GM21723 (cell line): Measurements from ENCODE around the gene CMTM5.
"Not testable (repeated sequence)": the region's sequence is repeated elsewhere in the genome, so short reads cannot be mapped to it uniquely, and the experiment has no call there.

ENCODE experiments used
- ATAC-seq: cut with Tn5 transposase; IDR thresholded peaks from one replicate; pipeline ENCODE4 v1.9.1; 2021; ENCODE audit warnings: mild to moderate bottlenecking, moderate library complexity; ENCODE audit not compliant: unreplicated experiment

CMTM5 gene

DNA sequence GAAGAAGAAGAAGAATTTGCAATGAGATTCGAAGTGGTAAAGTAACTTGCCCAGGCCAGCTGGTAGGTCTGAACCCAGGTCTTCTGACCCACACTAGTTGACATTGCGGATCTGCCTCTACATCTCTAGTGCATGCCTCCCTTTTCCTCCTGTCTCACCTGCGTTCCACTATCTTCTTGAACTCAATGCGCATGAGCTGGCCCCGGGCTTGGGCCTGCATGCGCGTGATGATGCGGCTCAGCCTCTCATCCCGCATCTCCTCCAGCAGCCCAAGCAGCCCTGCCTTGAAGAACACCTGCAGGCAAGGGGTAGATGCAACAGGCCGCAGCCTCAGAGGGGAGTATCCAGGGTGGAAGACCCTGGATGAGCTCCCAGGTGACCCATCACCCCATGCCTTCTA, 19.3 kb downstream of the CMTM5 start:
- ATAC-seq = no peak

DNA sequence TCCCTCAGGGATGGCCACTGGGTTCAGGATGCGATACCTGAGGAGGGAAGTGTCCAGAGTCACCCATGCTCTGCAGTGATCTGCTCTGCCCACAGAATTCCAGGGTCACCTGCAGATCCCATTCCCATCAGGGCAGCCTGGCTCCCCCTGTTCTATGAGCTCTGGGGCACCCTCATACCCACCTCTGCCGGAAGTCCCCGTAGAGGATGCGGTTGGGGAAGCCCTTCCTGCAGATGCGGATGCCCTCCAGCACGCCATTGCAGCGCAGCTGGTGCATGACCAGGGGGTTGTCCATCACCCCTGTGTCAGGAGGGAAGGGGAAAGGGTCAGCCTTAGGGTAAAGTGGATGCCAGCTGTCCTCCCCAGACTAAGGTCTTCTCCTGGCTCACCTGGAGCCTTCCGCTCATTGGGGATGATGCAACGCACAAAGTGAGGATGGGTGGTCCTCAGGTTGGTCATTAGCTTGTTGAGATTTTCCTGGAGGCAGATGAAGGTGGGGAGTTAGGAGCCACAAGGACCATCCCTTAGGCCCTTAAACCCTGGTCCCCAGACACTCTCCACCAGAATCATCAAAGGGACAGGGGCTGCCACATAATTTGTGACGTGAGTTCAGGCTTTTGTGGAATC, 20.0 kb downstream of the CMTM5 start:
- ATAC-seq = no peak

DNA sequence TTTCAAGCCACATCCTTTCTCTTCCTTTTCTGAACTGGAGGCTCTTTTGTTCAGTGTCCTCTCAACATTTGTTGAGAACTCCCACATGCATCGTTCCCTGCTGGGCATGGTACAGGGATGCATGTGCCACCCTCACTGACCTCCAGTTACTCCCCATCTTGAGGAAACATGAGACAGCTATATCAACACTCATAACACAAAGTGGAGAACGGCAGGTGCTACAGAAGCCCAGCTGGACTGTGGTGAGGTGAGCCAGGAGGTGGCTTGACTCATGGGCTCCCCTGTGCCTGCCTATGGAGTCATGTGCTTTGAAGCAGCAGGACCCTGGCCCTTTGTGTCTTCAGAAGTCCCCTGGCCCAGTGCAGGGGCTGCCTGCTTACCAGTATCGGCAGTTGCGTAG, 21.5 kb downstream of the CMTM5 start:
- no peak for ATAC-seq

DNA sequence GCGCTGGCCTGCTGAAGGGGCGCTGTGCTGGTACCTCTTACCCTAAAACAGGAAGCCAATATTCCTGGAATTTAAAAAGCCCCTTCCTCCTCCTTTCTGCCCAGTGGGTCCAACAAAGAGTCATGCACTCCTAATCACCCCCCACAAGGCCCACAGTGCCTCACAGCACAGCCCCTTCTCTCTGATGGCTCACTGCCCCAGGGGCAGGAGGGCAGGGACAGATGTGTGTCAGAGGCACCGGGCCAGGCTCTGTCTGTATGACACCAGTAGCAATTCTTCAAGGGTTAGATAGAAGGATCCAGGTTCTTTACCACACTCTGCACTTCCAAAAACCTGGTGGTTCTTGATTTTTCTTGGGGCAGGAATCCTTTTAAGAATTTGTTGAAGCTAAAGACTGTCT, 22.3 kb downstream of the CMTM5 start:
- ATAC-seq = no peak

DNA sequence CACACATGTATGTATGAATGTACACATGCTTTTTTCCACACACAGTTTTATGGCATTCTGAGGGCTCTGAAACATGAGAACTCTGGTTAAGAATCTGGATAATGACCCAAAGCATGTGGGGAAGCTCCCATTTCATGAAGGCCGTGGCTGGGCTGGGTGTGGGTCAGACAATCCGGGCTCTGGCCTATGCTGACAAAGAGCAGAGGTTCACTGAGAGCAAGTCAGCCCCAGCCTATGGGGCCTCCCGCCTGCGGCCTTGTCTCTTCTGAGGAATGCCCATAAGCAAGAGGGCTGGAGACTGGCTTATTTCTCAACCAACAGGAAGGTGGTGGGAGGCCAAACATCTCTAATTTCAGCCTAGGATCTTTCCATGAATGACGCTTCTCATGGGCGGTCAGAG, 22.7 kb downstream of the CMTM5 start:
- no peak for ATAC-seq

DNA sequence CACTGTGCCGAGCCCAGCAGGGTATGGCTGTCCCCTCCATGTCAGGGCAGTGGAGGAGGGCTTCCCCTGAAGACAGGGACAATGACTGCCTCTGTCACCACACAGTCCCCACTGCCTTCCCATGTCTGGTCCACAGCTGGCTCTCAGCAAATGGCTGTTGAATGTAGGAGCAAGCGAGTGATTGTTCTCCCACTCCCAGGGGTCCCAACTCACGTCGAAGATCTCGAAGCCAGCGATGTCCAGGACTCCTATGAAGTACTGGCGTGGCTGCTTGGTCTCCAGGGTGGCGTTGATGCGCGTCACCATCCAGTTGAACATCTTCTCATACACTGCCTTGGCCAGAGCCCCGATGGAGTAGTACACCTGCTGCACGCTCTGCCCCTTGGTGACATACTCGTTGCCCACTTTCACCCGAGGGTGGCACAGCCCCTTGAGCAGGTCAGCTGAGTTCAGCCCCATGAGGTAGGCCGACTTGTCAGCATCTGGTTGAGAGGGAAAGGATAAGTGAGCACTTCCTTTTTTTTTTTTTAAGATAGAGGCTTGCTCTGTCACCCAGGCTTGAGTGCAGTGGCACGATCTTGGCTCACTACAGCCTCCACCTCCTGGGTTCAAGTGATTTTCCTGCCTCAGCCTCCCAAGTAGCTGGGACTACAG, 23.8 kb downstream of the CMTM5 start:
- not testable (repeated sequence) for ATAC-seq

DNA sequence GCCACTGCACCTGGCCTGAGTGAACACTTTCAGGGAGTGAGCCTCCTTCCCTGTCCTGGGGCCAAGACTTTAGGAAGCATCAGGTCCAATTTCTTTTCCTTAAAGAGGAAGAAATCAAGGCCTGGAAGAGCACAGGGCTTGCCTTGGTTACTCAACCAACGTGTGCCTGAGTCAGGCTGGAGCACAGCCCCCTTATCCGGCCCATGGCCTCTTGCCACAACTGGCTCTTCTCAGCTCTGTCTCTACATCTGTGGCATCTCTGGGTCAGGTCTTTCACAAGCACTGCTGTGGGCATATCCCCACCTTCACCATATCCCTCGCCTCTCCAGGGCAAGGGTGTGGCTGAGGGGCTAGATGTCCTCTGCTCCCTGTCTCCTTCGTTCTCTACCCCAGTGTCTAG, 24.4 kb downstream of the CMTM5 start:
- ATAC-seq = no peak

DNA sequence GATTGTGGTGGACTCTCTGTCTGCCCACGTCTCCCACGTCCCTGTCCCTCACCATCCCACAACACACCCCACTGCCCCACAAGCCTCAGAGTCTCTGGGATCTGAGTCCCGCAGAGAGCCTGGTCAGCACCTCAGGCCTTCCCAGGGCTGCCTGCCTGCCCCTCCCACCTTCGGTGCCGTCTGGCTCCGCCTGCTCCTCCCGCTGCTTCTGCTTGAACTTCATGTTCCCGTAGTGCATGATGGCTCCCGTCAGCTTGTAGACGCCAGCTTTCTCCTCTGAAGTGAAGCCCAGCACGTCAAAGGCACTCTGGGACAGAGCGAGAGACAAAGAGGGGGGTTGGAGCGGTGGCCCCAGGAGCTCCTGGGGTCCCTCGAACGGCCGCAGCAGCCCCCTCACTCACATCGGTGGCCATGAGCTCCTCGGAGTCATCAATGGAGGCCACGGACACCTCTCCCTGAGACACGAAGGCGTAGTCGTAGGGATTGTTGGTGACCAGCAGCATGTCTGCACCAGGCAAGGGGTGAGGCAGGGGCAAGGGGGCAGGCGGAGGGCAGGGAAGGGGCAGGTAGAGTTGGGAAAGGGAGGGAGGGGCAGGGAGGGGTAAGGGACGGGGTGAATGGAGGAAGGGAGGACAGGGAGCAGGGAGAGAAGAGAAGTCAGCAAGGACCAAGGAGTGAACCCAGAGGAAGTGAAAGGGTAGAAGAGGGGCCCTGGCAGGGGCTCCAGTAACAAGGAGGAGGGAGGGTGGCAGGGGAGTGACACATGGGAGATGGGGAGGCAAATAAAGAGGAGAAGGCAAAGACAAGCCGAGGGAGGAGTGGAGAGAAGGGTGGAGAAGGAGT, 25.7 kb downstream of the CMTM5 start:
- no peak for ATAC-seq

DNA sequence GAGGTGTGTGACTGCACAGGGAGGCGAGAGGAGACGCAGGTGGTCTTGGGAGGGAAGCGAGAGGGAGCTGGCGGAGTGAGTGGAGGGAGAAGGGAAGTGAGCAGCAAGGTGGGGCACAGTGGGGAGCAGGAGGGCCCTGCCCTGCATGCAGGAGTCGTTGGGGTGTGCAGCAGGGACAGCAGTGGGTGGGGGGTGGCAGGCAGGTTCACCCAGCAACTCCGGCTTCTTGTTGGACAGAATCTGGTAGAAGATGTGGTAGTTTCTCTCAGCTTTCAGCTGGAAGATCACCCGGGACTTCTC, 26.2 kb downstream of the CMTM5 start:
- no peak for ATAC-seq

DNA sequence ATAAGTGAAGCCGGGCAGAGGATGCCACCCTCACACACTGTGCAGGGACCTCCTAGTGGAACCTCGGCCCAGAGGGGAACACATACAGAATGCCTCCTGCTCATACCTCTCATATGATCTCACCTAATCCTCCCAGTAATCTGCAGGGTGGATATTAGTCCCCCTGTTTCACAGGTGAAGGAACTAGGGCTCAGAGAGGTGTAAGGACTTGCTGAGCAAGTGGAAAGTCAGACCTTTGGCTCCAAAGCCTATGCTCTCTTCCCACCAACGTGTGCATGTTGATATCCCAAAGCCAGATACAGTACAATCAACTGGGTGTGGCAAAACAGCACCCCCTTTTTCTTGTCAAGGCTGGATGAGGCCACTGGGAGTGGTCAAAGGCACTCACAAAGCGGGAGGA, 27.1 kb downstream of the CMTM5 start:
- no peak for ATAC-seq

DNA sequence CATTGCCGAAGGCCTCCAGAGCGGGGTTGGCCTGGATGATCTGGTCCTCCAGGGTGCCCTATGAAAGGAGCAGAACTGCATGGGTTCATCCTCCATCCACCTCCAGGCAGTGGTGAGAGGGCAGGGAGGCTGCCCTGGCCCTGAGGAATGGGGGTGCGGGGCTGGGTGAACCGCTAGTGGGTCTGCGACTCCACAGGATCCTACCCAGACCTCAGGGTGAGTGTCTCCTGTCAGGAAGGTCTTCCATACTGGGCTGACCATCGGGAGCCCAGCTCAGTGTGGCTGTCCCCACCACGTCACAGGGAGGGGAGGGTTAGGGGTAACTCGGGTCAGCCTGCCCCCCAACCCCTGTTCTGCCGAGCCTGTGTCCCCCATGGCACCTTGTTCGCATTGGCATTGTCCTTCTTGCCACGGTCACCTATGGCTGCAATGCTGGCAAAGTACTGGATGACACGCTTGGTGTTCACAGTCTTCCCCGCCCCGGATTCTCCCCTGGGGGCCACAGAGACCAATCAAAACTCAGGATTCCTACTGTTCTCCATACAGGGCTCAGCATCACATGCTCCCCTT, 27.6 kb downstream of the CMTM5 start:
- no peak for ATAC-seq

DNA sequence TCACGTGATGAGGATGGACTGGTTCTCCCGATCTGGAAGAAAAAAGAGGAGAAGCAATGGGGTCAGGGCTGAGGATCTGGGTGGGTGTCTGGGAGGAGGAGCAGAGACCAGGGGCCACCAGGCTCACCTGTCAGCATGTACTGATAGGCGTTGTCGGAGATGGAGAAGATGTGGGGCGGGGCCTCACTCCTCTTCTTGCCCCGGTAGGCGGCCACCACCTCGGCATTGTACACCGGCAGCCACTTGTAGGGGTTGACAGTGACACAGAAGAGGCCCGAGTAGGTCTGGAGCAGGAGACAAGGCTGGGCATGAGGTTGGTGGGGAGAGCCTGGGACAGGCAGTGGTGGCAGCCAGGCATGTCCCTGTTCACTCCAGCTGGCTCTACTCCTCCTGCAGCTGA, 28.2 kb downstream of the CMTM5 start:
- no peak for ATAC-seq

DNA sequence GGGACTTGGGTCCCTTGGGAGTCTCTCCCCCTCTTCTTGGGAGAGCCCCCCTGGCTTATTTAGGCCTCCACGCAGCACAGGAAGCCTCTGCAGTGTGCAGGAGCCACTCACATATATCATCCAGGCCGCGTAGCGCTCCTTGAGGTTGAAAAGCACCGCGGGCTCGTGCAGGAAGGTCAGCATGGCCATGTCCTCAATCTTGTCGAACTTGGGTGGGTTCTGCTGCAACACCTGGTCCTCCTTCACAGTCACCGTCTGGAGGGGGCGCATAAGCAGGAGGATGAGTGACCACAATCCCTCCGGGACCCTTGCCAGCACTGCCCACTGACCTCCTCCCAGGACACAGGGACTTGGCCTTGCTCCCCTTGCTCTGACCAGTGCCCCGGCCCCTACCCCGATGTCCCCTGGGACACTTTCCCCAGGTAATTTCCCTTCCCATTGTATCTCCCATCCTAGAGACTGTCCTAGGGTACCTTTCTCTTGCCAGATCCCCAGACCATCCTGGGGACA, 28.7 kb downstream of the CMTM5 start:
- ATAC-seq = no peak

DNA sequence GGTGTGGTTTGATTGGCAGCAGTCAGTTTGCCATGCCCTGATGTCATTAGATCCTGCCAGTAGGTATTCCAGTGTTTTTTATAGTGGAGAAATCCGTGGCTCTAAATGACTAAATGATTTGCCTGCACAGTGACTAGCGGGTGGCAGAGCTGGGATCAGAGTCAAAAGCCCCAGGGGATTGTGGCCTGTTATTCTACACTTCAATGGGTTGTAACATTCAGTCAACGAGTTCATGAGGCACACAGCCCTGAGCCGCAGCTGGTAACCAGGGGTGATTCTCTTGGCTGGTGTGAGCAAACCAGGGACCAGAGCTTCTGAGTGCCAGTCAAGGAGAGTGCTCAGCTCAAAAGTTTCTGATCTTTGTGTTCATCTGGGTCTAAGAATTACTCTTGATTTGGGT, 29.4 kb downstream of the CMTM5 start:
- ATAC-seq = no peak

DNA sequence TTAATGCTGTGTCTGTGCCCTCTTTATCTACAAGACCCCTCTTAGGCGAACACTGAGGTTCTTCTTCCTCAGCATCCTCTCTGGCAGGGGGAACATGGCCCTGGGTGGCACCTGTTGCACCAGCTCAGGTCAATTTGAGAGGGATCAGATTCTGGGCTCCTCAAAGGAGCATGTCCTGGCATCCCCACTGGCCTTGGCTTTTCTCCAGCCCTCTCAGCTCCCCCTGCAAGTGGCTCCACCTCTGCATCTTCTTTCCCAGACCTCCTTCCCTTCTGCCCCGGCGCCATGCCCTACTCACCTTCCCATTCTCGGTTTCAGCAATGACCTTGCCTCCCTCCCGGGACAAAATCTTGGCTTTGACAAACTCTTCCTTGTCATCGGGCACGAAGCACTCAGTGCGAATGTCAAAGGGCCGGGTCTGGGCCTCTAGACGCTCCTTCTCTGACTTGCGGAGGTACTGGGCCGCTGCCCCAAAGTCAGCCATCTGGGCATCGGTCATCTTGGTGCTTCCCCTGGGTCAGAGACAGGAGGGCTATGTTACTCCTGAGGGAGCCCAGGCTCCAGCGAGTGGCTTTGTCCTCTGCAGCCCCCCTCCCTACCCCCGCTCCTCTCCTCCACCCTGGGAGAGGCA, 30.0 kb downstream of the CMTM5 start:
- no peak for ATAC-seq

DNA sequence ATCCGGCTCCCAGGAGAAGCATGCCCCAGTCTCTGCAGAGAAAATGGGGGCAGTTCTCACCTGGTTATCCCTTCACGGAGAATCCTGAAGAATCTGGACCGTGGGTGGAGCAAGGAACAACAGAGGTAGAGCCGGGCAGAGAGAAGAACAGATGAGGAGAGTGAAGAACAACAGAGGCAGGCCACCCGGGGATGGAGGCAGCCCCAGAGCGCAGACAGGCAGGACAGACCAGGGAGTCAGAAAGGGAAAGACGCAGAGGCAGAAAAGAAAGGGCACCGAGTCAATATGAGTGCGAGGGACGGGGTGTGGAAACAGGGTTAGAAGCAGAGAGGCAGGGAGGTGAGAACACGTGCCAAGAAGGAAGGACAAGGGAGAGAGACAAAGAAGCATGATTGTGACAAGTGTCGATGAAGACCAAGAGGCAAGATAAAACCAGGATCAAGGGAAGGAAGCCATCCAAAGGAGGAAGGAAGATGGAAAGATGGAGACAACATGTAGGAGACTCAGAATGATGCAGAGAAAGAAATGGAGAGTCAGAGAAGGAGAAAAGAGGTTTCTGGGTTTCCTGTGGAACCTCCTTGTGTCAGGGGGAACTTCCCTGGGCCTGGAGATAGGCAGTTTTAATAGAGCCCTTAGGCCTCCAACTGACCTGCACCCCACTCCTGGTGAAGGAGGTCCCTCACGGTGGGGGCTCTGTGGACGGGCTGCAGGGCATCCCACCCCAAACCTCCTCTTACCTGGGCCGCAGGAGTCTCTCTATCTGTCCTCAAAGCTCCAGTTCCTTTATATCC, 30.9 kb downstream of the CMTM5 start, which contains the start of gene MYH6:
Gene MYH6 (minus strand): TSS at position 758 of the 791 bp plus-strand sequence. CDS start 1,050 bp downstream, outside the sequence.
- ATAC-seq = no peak

DNA sequence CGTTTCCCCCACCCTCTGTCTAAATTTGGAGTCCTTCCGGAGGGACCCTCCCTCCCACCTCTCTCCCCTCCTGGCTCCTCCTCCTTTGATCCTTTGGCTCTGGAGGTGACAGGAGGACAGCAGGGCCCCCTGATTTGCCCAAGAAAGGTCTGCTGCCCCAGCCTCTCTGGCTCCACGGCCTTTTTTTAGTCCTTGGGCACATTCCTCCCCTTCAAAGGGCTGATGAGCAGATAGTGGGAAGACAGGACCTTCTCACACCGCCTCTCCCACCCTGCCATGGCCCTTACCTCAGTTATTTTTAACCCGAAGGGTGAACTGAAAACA, 31.4 kb downstream of the CMTM5 start:
- ATAC-seq = no peak

DNA sequence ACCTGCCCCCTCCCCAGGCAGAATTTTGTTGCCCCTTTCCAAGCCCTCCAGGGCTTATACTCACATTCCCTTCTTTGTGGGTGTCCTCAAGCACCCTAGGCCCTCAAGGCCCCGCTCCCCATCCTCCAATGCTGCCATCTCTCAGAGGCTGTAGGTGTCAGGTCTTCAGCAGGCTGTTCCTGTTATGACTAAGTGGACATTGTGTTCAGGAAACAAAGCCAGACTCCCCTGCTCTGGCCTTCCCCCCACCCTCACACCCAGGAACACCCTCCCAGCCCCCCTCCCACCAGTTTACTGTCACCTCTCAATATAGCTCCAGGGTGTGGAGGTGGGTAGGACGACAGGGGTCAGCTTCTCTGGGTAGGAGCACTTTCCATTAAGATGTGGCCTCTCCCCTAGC, 32.6 kb downstream of the CMTM5 start:
- no peak for ATAC-seq

DNA sequence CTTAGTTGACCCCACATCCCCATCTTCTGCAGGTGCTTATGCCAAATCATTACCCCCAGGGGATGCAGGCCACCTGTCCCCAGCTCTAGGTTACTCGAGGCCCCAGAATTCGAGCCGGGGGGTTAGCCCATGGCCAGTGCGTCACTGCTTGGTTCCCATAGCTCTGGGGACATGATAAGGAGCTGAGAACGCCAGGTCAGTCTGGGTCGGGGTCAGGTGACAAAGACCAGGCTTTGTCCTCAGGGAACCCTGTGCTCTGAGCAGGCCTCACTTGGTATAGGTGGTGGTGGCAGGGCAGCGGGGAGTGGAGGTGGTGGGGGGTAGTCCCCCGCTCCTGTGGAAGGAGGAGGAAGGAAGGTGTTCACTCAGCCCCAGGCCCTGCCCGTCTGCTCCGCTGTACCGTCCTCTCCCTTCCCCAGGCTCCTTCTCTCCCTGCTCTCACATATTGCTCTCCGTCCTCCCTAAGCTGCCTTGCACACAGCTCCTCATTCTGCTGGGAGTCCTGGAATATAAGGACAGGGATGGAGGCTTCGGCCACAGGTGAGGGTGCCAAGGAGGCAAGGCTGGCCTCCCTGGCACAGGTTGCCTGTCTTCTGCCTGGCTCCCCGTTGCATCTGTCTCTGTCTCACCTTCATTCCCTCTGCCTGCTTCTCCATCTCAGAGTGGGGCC, 33.3 kb downstream of the CMTM5 start:
- ATAC-seq = no peak
